Body of pancreas (tissue), 4 donors: ENCODE data around the gene UBE2M. TPM values are rescaled to one million over a fixed set of nuclear protein-coding genes. Genes with fewer than 3 reads are reported as not detected.

Experiments used
- ATAC-seq: fragments of 150-250 bp; one replicate; pipeline ENCODE4 v1.9.1; 2016
- DNase-seq, 4 donors: peaks; one replicate each; pipeline ENCODE4 v3.0.0-alpha.2; 2019
- H3K27ac ChIP-seq, 4 donors: fragments of 200-600 bp; sonication (generic); 1 replicate in 3 of 4; 2 replicates in 1 of 4; pipeline versions ENCODE4 v1.5.1 to v1.6.1; 2016 to 2019; ENCODE audit warnings: mild to moderate bottlenecking in 1 of 4, mixed read lengths in 1 of 4, moderate library complexity in 1 of 4
- H3K27me3 ChIP-seq, 2 donors: fragments of 200-600 bp; sonication (generic); one replicate each; pipeline ENCODE4 v1.6.0; 2016; ENCODE audit warnings: mild to moderate bottlenecking in 1 of 2
- H3K36me3 ChIP-seq, 2 donors: fragments of 200-600 bp; sonication (generic); replicated peaks in 1 of 2; 2 replicates each; pipeline ENCODE4 v1.5.1; 2016; ENCODE audit warnings: low read depth in 2 of 2; ENCODE audit not compliant: insufficient read depth in 1 of 2
- H3K4me1 ChIP-seq: fragments of 200-600 bp; sonication (generic); one replicate; pipeline ENCODE4 v1.6.0; 2016
- H3K4me3 ChIP-seq, 2 donors: fragments of 200-600 bp; sonication (generic); 1 replicate in 1 of 2; 2 replicates in 1 of 2; pipeline ENCODE4 v1.5.1; 2016 to 2019
- H3K9me3 ChIP-seq, 3 donors: fragments of 200-600 bp; sonication (generic); 1 replicate in 2 of 3; 2 replicates in 1 of 3; pipeline ENCODE4 v1.5.1; 2016
- POLR2A ChIP-seq, 3 donors: fragments of 450-650 bp; IDR thresholded peaks; one replicate each; pipeline ENCODE4 v1.6.1; 2016; ENCODE audit warnings: antibody characterized with exemption in 3 of 3, mild to moderate bottlenecking in 2 of 3
- WGBS, 2 donors: methylation state at CpG; one replicate each; pipeline ENCODE4 v1.1.5; 2017; 5-methylcytosine and 5-hydroxymethylcytosine counted together
- intact Hi-C: fragments of 100-400 bp; cut with DNase I; formaldehyde crosslinking; loops from one replicate; pipeline ENCODE4 v1.15.1; 2023
- total RNA-seq, 2 donors: library from RNA; depleted of rRNA; stranded (reverse); fragments of >200 nt; gene quantifications; one replicate each; pipeline ENCODE4 v1.1.0, GENCODE V29; 2016
- TF ChIP-seq, protein P1 (sequence below), 7 experiments: fragments of 450-650 bp in 4 of 7; fragments of 200-600 bp in 3 of 7; sonication (generic) in 3 of 7; IDR thresholded peaks; one replicate each; pipeline ENCODE4 v1.5.1; 2016 to 2019; ENCODE audit warnings: antibody characterized with exemption in 7 of 7

UBE2M gene
- total RNA-seq, 2 donors from 2014 or later: 10.5 to 11.7 TPM

GRCh38 chr19:58551577-58552471, 6.6 kb downstream of the UBE2M start:
- intact Hi-C loops: no loop called here
- WGBS, 2 donors: 87 to 92% methylated on average over 15 to 18 of the region's 18 CpGs
- no peak overlapping the region for H3K4me3 ChIP-seq
- no peak for TF ChIP-seq POLR2A (IDR thresholded peaks at IDR 0.05)
- TF ChIP-seq, protein P1, sequence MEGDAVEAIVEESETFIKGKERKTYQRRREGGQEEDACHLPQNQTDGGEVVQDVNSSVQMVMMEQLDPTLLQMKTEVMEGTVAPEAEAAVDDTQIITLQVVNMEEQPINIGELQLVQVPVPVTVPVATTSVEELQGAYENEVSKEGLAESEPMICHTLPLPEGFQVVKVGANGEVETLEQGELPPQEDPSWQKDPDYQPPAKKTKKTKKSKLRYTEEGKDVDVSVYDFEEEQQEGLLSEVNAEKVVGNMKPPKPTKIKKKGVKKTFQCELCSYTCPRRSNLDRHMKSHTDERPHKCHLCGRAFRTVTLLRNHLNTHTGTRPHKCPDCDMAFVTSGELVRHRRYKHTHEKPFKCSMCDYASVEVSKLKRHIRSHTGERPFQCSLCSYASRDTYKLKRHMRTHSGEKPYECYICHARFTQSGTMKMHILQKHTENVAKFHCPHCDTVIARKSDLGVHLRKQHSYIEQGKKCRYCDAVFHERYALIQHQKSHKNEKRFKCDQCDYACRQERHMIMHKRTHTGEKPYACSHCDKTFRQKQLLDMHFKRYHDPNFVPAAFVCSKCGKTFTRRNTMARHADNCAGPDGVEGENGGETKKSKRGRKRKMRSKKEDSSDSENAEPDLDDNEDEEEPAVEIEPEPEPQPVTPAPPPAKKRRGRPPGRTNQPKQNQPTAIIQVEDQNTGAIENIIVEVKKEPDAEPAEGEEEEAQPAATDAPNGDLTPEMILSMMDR (IDR thresholded peaks at IDR 0.05): no peak
- H3K9me3 ChIP-seq: no peaks in the 10 kb centered on the region
- peaks cover 16 to 43% of the 10 kb centered on the region in 2 donors for H3K36me3 ChIP-seq
- H3K27me3 ChIP-seq: no peaks in the 10 kb centered on the region
- no peak overlapping the region for H3K27ac ChIP-seq
- ATAC-seq: no peak
- H3K4me1 ChIP-seq: peaks cover 34% of the 10 kb centered on the region
- peak in 1 of 4 donors; percentile 11 for DNase-seq

DNA sequence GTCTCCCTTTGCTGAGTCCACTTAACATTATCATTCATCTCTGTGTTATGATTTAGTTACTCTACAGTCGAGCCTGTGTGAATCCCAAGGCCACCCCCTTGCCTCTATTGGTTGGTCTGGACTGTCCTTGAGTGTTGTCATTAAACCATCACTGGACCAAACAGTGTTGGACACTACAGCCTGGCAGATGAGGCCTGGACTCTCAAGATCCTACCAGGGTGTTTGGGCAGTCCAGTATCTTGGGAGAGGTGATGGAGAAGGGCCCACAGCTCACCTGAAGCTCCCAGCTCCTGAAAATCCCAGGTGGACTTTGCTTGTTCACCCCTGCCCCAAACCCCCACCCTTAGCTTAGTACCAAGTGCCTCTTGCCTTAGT, 7.3 kb downstream of the UBE2M start:
- Histone ChIP-seq H3K4me3 (no peak overlapping the region), H3K36me3 (peaks cover 12 to 43% of the 10 kb centered on the region in 2 donors), H3K27ac (no peak overlapping the region), H3K9me3 (no peaks in the 10 kb centered on the region), H3K4me1 (peaks cover 34% of the 10 kb centered on the region), H3K27me3 (no peaks in the 10 kb centered on the region)
- intact Hi-C loops: no loop called here
- TF ChIP-seq POLR2A (IDR thresholded peaks at IDR 0.05): no peak
- TF ChIP-seq, protein P1 (IDR thresholded peaks at IDR 0.05): no peak
- ATAC-seq (no peak), DNase-seq (no peak)
- WGBS, 2 donors: 22 to 57% methylated on average over 1 of the region's 1 CpG

DNA sequence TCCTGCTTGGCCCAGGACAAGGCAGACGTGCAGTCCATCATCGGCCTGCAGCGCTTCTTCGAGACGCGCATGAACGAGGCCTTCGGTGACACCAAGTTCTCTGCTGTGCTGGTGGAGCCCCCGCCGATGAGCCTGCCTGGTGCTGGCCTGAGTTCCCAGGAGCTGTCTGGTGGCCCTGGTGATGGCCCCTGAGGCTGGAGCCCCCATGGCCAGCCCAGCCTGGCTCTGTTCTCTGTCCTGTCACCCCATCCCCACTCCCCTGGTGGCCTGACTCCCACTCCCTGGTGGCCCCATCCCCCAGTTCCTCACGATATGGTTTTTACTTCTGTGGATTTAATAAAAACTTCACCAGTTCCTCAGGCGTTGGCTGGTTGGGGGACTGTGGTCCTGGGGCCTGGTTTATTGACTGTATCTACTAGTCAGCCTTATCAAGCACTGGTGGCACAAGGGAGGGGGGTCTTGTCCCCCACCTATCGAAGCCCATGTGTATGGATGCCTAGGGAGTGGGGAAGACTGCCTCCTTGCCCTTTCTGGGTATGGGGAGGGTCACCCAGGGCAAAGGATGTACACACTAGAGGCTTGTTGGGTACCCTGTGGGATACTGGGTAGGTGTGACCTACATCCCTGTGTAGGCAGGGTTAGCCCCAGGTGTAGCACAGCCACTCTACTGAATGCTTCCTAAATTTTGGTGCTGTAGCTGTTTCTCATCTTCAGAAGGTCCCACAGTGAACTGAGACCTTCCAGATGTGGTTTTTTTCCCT, 7.9 kb downstream of the UBE2M start:
- no peak for TF ChIP-seq POLR2A (IDR thresholded peaks at IDR 0.05)
- TF ChIP-seq, protein P1 (IDR thresholded peaks at IDR 0.05): no peak
- peaks cover 12 to 43% of the 10 kb centered on the region in 2 donors for H3K36me3 ChIP-seq

DNA sequence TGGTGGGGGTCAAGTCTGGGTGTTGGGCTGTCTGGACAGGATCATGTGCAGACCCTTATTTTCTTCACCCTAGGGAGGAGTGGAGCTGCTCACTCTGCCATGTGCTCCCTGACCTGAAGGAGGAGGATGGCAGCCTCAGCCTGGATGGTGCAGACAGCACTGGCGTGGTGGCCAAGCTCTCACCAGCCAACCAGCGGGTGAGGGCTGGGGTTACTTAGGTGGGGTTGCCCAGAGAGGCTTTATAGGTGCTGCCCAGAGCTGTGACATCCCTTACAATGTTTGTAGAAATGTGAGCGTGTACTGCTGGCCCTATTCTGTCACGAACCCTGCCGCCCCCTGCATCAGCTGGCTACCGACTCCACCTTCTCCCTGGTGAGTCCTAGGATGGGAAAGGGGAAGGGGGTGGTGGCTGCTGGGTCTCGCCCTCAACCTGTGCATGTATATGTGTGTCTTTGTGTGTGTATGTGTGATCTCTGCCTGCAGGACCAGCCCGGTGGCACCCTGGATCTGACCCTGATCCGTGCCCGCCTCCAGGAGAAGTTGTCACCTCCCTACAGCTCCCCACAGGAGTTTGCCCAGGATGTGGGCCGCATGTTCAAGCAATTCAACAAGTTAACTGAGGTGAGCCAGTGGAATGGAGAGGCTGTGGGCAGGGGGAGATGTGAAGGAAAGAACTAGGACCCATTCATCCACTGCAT, 8.6 kb downstream of the UBE2M start:
- no peak for TF ChIP-seq POLR2A (IDR thresholded peaks at IDR 0.05)
- TF ChIP-seq, protein P1 (IDR thresholded peaks at IDR 0.05): no peak
- Histone ChIP-seq H3K9me3 (no peaks in the 10 kb centered on the region), H3K4me3 (no peak overlapping the region), H3K4me1 (peaks cover 35% of the 10 kb centered on the region), H3K36me3 (peaks cover 12 to 43% of the 10 kb centered on the region in 2 donors), H3K27me3 (no peaks in the 10 kb centered on the region), H3K27ac (no peak overlapping the region)
- DNase-seq: no peak
- 91 to 92% methylated on average over 9 to 11 of the region's 11 CpGs for WGBS, 2 donors
- ATAC-seq: no peak
- intact Hi-C loops: no loop called here

More for the DNA sequence above, 7.9 kb downstream of the UBE2M start:
- intact Hi-C loops: no loop called here
- WGBS, 2 donors: 83 to 85% methylated on average over 11 to 13 of the region's 13 CpGs
- DNase-seq (no peak), ATAC-seq (no peak)
- no peak overlapping the region for H3K4me3 ChIP-seq
- H3K27ac ChIP-seq: no peak overlapping the region
- H3K9me3 ChIP-seq: no peaks in the 10 kb centered on the region
- peaks cover 35% of the 10 kb centered on the region for H3K4me1 ChIP-seq
- no peaks in the 10 kb centered on the region for H3K27me3 ChIP-seq
